Panc1 (cell line): ENCODE data around the gene TMEM115. TPM values are rescaled to one million over a fixed set of nuclear protein-coding genes. Genes with fewer than 3 reads are reported as not detected.

ENCODE experiments used
- ATAC-seq: fragments of 200-7000 bp; cut with Tn5 transposase; 2 replicates; pipeline ENCODE4 v1.9.1; 2020; ENCODE audit warnings: mild to moderate bottlenecking, moderate library complexity
- BruUV-seq: library from RNA; stranded (reverse); fragments of 400-500 nt; replicated peaks from 2 replicates; lab custom pipeline; 2021; lab: Mats Ljungman, UMichigan
- CTCF ChIA-PET: fragments of 300-600 bp; sonication (Branson Sonifier 250); formaldehyde crosslinking; loops from one replicate; lab custom pipeline; 2022; ENCODE audit warnings: antibody characterized with exemption; lab: Charles Lee
- POLR2A ChIA-PET: fragments of 300-600 bp; sonication (Branson Sonifier 250); formaldehyde crosslinking; loops from one replicate; lab custom pipeline; 2022; ENCODE audit warnings: antibody characterized with exemption; lab: Charles Lee
- DNase-seq: peaks from one replicate; pipeline ENCODE4 v3.0.0-alpha.2; 2010; ENCODE audit warnings: low read depth, low spot score
- H3K27ac ChIP-seq: 2 replicates; pipeline ENCODE4 v1.5.1; 2011; ENCODE audit warnings: mild to moderate bottlenecking, low read length, inconsistent platforms
- H3K27me3 ChIP-seq: fragments of 200-500 bp; sonication (Bioruptor generic); 2 replicates; pipeline ENCODE4 v1.6.0; 2014; ENCODE audit warnings: low read length, inconsistent platforms; ENCODE audit not compliant: control insufficient read depth, insufficient read depth
- H3K36me3 ChIP-seq: fragments of 200-500 bp; sonication (Bioruptor generic); 2 replicates; pipeline ENCODE4 v1.5.1; 2014; ENCODE audit warnings: inconsistent platforms, mild to moderate bottlenecking, low read length, moderate library complexity; ENCODE audit not compliant: control insufficient read depth, insufficient read depth
- H3K4me1 ChIP-seq: 2 replicates; pipeline ENCODE4 v1.5.1; 2011; ENCODE audit warnings: inconsistent platforms, mild to moderate bottlenecking, low read length, moderate library complexity; ENCODE audit not compliant: control insufficient read depth, insufficient read depth
- H3K4me3 ChIP-seq, 2 experiments: 2 replicates each; pipeline ENCODE4 v1.5.1; 2011 to 2012; ENCODE audit warnings: low read depth in 2 of 2, low read length in 2 of 2, mild to moderate bottlenecking in 2 of 2, inconsistent platforms in 1 of 2, moderate library complexity in 1 of 2
- H3K9me3 ChIP-seq: fragments of 200-500 bp; sonication (Bioruptor generic); 2 replicates; pipeline ENCODE4 v1.5.1; 2014; ENCODE audit warnings: low read depth, mild to moderate bottlenecking, inconsistent platforms, low read length, moderate library complexity; ENCODE audit not compliant: control insufficient read depth, insufficient read depth
- CTCF ChIP-seq: fragments of 450-650 bp; IDR thresholded peaks from 2 replicates; pipeline ENCODE4 v1.5.1; 2017; ENCODE audit warnings: mild to moderate bottlenecking
- POLR2AphosphoS5 ChIP-seq: IDR thresholded peaks from 2 replicates; pipeline ENCODE4 v1.6.1; 2012; ENCODE audit warnings: mild to moderate bottlenecking, low read depth, low read length, moderate library complexity
- REST ChIP-seq, 2 experiments: IDR thresholded peaks; 2 replicates each; pipeline ENCODE4 v1.6.1; 2011 to 2012; ENCODE audit warnings: low read depth in 2 of 2, control low read depth in 1 of 2, low read length in 1 of 2, mild to moderate bottlenecking in 1 of 2, moderate library complexity in 1 of 2; ENCODE audit not compliant: insufficient read depth in 1 of 2
- SIN3A ChIP-seq: IDR thresholded peaks from 2 replicates; pipeline ENCODE4 v1.6.1; 2012; ENCODE audit warnings: low read depth, mild to moderate bottlenecking, low read length, moderate library complexity, borderline replicate concordance; ENCODE audit not compliant: insufficient read depth
- TCF7L2 ChIP-seq: IDR thresholded peaks from 2 replicates; pipeline ENCODE4 v1.6.1; 2011; ENCODE audit warnings: mild to moderate bottlenecking, low read depth, low read length, inconsistent platforms
- in situ Hi-C: cut with HindIII; loops from 2 replicates; pipeline ENCODE4 v1.10.0; 2016; ENCODE audit warnings: low sequenced_read_pairs, low pct_unique_long_range_greater_than_20kb
- intact Hi-C: fragments of 100-400 bp; cut with micrococcal nuclease; formaldehyde crosslinking; loops from one replicate; pipeline ENCODE4 v1.10.0; 2022; ENCODE audit not compliant: unreplicated experiment
- total RNA-seq: library from RNA; stranded (reverse); gene quantifications from one replicate; pipeline ENCODE4 v1.2.1, GENCODE V29; 2021; ENCODE audit not compliant: unreplicated experiment

The TMEM115 gene
- total RNA-seq, 1 experiment from 2014 or later, result 30.2 TPM

DNA sequence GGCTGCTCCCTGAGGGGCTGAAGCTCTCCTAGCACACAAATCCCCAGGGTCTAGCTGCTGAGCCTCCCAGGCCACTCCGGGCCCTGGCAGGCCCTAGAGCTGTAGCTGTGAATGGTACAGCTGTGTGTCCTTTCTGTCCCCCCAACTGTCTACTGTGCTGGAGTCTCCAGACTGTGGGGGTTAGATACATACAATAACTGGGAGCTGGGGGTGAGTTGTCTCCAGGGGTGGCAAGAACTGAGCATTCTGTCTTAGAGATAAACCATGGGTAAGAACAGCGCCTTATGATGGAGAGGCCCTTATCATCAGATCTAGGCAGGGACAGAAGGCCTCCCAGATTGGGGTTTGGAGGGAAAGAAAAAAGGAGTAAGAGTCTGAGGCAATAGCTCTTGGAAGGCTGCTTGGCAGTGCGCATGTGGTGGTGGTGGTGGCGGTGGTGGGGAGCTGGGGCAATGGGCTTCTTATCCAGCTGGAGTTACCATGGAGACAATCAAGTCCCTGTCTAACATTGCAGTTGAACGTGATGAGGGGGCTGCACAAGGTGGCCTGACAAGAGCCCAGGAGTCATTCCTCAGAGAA is 5.0 kb downstream of the TMEM115 start:
- no peak overlapping the region for H3K4me3 ChIP-seq
- peaks cover 2% of the 10 kb centered on the region; the same call in 1 of the 2 replicates for H3K36me3 ChIP-seq
- no peaks in the 10 kb centered on the region for H3K9me3 ChIP-seq
- ChIA-PET CTCF (interaction anchor here (0.5 kb wide), 1 partner anchor 11 kb away, joined by 4 read pairs; no protein-coding TSS in a partner anchor), POLR2A (interaction anchor here (0.5 kb wide), 1 partner anchor 9 kb away, joined by 4 read pairs; no protein-coding TSS in a partner anchor)
- intact Hi-C loops (no loop called here), in situ Hi-C loops (no loop called here)
- no TSS peak for BruUV-seq
- no peak for TF ChIP-seq CTCF
- no peak for TF ChIP-seq REST (IDR thresholded peaks at IDR 0.05; ENCODE audit: insufficient read depth in 1 of 2, low read depth in 2 of 2, low read length in 1 of 2)
- ATAC-seq, result no peak
- H3K4me1 ChIP-seq, result peaks cover 21% of the 10 kb centered on the region
- no peak for DNase-seq
- H3K27ac ChIP-seq, result no peak overlapping the region
- no peaks in the 10 kb centered on the region for H3K27me3 ChIP-seq

GRCh38 chr3:50353245-50354004 is 5.9 kb downstream of the TMEM115 start:
- H3K4me1 ChIP-seq, result peaks cover 21% of the 10 kb centered on the region
- DNase-seq (no peak), ATAC-seq (no peak)
- no peaks in the 10 kb centered on the region for H3K27me3 ChIP-seq
- ChIA-PET CTCF (no interaction called here), POLR2A (interaction anchor here (0.5 kb wide), 1 partner anchor 8 kb away, joined by 4 read pairs; no protein-coding TSS in a partner anchor)
- in situ Hi-C loops, result no loop called here
- BruUV-seq, result no TSS peak
- H3K4me3 ChIP-seq, result no peak overlapping the region
- no peak overlapping the region for H3K27ac ChIP-seq
- H3K36me3 ChIP-seq, result peaks cover 2% of the 10 kb centered on the region; the same call in 1 of the 2 replicates
- intact Hi-C loops, result no loop called here
- TF ChIP-seq CTCF (no peak), TCF7L2 (no peak), REST (IDR thresholded peaks at IDR 0.05; ENCODE audit: insufficient read depth in 1 of 2, low read depth in 2 of 2, low read length in 1 of 2) (no peak), SIN3A (no peak), POLR2AphosphoS5 (no peak)
- no peaks in the 10 kb centered on the region for H3K9me3 ChIP-seq
